ENCODE measurements around the gene KAT8.

Gene KAT8

GRCh38 chr16:31108035-31108793, 9.2 kb upstream of the KAT8 start, which contains the start of gene BCKDK:
Gene BCKDK, plus strand, starts transcription at chr16:31108386. Its CDS starts 838 bp downstream, at chr16:31109224.
- peak; percentile 49 for DNase-seq (ENCODE audit: low read depth, low spot score)

DNA sequence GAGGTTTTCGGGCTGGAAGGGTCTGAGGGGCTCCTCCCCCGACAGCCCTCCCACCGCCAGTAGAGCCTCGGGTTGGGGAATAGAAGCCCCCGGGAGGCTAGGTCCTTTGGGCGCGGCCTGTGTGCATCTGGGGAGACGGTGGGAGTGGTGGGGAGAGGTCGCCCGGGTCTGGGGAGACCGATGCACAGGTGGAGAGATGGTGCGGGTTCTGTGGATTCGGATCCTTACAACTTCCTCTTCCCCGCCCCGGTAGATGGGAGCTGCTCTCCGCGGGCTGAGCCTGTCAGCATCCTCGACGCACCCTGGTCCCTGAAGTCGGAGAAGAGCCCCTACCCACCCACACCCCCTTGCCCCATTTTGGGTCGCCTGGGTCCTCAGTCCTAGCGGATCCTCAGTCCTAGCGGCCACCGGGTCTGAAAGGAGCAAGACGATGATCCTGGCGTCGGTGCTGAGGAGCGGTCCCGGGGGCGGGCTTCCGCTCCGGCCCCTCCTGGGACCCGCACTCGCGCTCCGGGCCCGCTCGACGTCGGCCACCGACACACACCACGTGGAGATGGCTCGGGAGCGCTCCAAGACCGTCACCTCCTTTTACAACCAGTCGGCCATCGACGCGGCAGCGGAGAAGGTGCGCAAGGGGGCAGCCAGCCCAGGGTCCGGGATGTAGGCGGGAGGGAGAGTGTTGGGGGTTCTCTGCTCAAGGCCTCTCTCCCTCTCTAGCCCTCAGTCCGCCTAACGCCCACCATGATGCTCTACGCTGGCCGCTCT, 8.5 kb upstream of the KAT8 start:
- no peak for DNase-seq (ENCODE audit: low read depth, low spot score)

DNA sequence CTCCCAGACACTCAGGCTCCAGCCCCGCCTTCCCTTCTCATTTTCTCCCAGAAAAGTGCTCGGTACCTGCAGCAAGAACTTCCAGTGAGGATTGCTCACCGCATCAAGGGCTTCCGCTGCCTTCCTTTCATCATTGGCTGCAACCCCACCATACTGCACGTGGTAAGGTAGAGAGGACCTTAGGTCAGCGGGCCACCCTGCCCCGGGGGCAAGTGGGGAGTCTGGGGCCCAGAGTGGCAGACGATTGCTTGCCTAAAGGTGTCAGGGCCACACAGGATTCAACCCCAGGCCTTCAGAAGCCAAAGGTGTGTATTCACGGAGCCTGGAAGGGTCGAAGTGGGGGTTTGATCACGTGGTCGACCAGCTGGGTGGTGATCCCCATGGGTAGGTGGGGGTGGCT, 7.8 kb upstream of the KAT8 start:
- no peak for DNase-seq (ENCODE audit: low read depth, low spot score)

GRCh38 chr16:31110106-31111034, 7.1 kb upstream of the KAT8 start:
- DNase-seq (ENCODE audit: low read depth, low spot score), result no peak

GRCh38 chr16:31111881-31112466, 5.5 kb upstream of the KAT8 start:
- no peak for DNase-seq (ENCODE audit: low read depth, low spot score)

GRCh38 chr16:31112711-31113110, 4.8 kb upstream of the KAT8 start:
- DNase-seq (ENCODE audit: low read depth, low spot score), result no peak

GRCh38 chr16:31113121-31114120, 4.0 kb upstream of the KAT8 start:
- no peak for DNase-seq (ENCODE audit: low read depth, low spot score)

GRCh38 chr16:31114468-31114867, 3.0 kb upstream of the KAT8 start:
- DNase-seq (ENCODE audit: low read depth, low spot score), result no peak

DNA sequence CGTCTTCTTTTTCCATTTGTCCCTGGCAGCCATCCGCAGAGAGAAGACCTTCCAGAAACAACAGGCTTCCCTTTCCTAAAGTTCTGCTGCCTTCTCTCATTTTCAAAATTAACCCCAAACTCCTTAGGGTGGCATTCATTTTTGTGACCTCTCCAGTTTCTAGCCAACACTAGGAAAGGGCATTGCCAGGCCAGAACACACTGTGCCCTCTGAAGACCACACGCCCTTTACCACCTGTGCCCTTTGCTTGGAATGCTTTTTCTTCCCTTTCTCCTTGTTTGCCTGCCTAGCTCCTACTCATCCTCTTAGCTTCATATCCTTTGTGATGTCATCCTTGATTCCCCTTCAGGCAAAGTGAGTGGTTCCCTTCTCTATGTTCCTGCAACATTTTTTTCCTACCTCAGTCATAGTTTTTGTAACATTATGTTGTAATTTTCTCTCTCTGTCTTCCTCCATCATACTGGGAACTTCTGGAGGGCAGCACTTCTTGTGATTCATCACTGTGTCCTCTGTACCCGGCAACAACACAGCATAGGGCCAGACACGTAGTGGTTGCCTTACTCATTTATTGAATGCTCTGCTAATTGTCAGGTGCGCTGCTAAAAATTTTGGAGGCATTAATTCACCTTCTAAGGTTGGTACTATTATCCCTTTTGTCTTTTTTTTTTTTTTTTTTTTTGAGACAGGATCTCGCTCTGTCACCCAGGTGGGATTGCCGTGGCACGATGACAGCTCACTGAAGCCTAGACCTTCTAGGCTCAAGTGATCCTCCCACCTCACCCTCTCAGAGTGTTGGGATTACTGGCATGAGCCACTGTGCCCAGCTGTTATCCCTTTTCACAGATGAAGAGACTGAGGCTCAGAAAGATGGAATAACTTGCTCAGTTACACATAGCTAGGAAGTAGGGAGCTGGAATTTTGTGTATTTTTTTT, 1.0 kb downstream of the KAT8 start:
- no peak for DNase-seq (ENCODE audit: low read depth, low spot score)

DNA sequence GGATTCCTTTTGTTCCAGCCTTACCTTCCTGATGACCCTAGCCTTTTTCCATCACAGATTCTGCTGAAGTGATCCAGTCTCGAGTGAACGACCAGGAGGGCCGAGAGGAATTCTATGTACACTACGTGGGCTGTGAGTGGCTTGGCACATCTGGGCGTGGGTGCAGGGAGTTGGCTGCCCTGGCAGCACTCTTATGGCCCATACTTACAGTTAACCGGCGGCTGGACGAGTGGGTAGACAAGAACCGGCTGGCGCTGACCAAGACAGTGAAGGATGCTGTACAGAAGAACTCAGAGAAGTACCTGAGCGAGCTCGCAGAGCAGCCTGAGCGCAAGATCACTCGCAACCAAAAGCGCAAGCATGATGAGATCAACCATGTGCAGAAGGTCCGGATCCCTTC, 2.7 kb downstream of the KAT8 start:
- DNase-seq (ENCODE audit: low read depth, low spot score), result no peak

DNA sequence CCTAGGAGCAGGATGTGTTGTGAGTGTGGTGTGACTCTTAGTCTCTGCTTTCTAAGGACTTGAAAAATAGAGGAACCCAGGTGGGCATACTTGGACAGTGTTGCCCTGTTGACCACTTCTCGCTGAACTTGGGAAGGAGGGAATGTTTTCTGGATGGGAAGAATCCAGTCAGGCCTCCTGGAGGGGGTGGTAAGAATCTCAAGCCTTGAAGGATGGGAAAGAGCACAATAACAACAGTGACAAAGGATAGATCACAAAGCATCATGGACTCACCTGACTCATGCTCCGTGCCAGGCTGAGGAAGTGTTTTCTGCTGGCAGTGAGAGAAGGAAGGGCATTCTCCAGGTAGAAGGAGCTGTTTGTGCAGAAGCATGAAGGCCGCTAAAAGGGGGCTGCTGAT, 8.4 kb downstream of the KAT8 start:
- DNase-seq (ENCODE audit: low read depth, low spot score), result no peak

DNA sequence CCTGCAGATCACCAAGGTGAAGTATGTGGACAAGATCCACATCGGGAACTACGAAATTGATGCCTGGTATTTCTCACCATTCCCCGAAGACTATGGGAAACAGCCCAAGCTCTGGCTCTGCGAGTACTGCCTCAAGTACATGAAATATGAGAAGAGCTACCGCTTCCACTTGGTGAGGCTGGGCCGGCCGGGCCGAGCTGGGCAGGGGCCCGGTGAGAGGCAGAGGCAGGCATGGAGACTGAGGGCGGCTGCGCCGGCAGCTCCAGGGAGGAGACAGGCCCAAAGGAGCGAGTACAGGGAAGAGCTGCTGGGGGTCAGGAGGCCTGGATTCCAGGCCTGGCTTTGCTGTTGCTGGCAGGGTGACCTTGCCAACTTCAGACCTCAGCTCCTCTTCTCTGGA, 9.7 kb downstream of the KAT8 start:
- DNase-seq (ENCODE audit: low read depth, low spot score), result no peak

GRCh38 chr16:31128711-31129567, 11.5 kb downstream of the KAT8 start:
- no peak for DNase-seq (ENCODE audit: low read depth, low spot score)

DNA sequence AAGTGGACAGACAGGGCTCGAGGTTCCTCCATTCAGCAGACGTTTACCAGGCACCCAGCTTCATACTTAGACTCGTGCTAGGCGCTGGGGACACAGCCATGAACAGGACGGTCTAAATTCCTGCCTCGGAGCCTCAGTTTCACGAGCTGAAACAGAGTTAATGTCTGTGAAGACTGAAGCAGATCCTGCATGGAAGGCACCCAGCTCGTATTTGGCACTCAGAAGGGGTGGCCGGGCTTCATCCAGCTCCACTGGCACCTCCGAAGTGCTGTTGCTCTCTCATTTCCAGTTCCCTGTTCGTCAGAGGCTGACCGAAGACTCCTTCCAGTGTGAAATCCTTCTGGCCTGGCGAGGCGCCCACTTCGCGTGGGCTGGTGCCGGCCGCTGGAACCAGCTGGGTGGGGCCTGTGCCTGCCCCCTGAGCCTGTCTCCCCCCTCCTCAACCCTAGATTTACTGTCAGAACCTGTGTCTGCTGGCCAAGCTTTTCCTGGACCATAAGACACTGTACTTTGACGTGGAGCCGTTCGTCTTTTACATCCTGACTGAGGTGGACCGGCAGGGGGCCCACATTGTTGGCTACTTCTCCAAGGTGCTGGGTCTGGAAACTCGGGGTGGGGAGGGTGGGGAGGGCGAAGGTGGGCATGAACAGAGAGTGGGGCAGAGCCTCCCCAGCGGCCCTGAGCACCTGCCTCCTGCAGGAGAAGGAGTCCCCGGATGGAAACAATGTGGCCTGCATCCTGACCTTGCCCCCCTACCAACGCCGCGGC, 12.3 kb downstream of the KAT8 start:
- no peak for DNase-seq (ENCODE audit: low read depth, low spot score)

DNA sequence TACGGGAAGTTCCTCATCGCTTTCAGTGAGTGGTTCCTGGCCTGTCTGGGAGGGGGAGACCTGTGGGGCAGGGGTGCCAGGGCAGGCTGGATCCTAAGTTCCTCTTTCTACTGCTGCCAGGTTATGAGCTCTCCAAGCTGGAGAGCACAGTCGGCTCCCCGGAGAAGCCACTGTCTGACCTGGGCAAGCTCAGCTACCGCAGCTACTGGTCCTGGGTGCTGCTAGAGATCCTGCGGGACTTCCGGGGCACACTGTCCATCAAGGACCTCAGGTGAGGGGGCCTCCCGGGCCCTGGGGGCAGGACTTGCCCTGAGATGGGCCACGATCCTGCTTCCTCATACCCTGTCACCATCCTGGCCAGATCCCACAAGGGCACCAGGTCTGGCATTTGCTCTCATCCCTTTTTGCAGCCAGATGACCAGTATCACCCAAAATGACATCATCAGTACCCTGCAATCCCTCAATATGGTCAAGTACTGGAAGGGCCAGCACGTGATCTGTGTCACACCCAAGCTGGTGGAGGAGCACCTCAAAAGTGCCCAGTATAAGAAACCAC, 12.9 kb downstream of the KAT8 start:
- no peak for DNase-seq (ENCODE audit: low read depth, low spot score)

- no peak for DNase-seq (ENCODE audit: low read depth, low spot score)
Measured at GRCh38 chr16:31130899-31131298, 13.4 kb downstream of the KAT8 start.

GRCh38 chr16:31131416-31131815, 14.0 kb downstream of the KAT8 start:
- no peak for DNase-seq (ENCODE audit: low read depth, low spot score)

Data from activated naive CD8-positive, alpha-beta T cell treated with anti-CD3 and anti-CD28 coated beads, Interleukin-2, amount 50 U/mL, for 16 hours (primary cell).